K562 (cell line): ENCODE results near the gene CBLC. TPM values are rescaled to one million over a fixed set of nuclear protein-coding genes. Genes with fewer than 3 reads are reported as not detected.

Source experiments
- BCL6 ChIP-seq: fragments of 250-450 bp; sonication (Bioruptor Pico); IDR thresholded peaks from 2 replicates; pipeline ENCODE4 v1.4.0; 2020
- CCNT2 ChIP-seq: IDR thresholded peaks from 2 replicates; pipeline ENCODE4 v1.6.1; 2011; ENCODE audit warnings: borderline replicate concordance, low read depth, mild to moderate bottlenecking, moderate library complexity, mixed read lengths, low read length; ENCODE audit not compliant: insufficient read length; ENCODE audit errors: extremely low read depth
- CHD1 ChIP-seq: fragments of 200-600 bp; sonication (generic); IDR thresholded peaks from one replicate; pipeline ENCODE4 v1.6.1; 2012; ENCODE audit warnings: mild to moderate bottlenecking, moderate library complexity, low read length, inconsistent platforms
- GTF2E2 ChIP-seq: fragments of 200-800 bp; sonication (Bioruptor generic); IDR thresholded peaks from 2 replicates; pipeline ENCODE4 v1.6.1; 2016; ENCODE audit warnings: missing genetic modification characterization, missing compliant biosample characterization
- HNRNPH1 ChIP-seq: fragments of 200-400 bp; formaldehyde crosslinking; optimal IDR thresholded peaks from 2 replicates; pipeline ENCODE3; 2017; ENCODE audit warnings: low read depth, mild to moderate bottlenecking, low read length, moderate library complexity
- NELFE ChIP-seq: IDR thresholded peaks from 2 replicates; pipeline ENCODE4 v1.6.1; 2011; ENCODE audit warnings: mild to moderate bottlenecking; ENCODE audit not compliant: insufficient read depth, insufficient read length
- PCBP2 ChIP-seq: fragments of 200-400 bp; formaldehyde crosslinking; IDR thresholded peaks from 2 replicates; pipeline ENCODE4 v1.6.1; 2018; ENCODE audit warnings: low read length, low read depth, mild to moderate bottlenecking, moderate library complexity; ENCODE audit not compliant: poor library complexity, severe bottlenecking
- PHF8 ChIP-seq: fragments of 200-600 bp; sonication (generic); IDR thresholded peaks from 2 replicates; pipeline ENCODE4 v1.6.1; 2012; ENCODE audit warnings: mixed run types, mild to moderate bottlenecking, inconsistent platforms, low read length, moderate library complexity, borderline replicate concordance
- PML ChIP-seq: IDR thresholded peaks from 2 replicates; pipeline ENCODE4 v1.6.1; 2012; ENCODE audit warnings: low read length, inconsistent platforms
- SP1 ChIP-seq: sonication (generic); formaldehyde crosslinking; IDR thresholded peaks from 2 replicates; pipeline ENCODE4 v1.8.1; 2022; ENCODE audit warnings: mild to moderate bottlenecking, missing genetic modification reagents
- TAL1 ChIP-seq: fragments of 450-650 bp; IDR thresholded peaks from 2 replicates; pipeline ENCODE4 v1.6.1; 2016; ENCODE audit warnings: mild to moderate bottlenecking
- TEAD1 ChIP-seq, 2 experiments: fragments of 450-650 bp in 1 of 2; sonication (generic) in 1 of 2; formaldehyde crosslinking; IDR thresholded peaks; 2 replicates each; pipeline versions ENCODE4 v1.4.0 to v1.8.0; 2020 to 2022; ENCODE audit warnings: mild to moderate bottlenecking in 2 of 2, missing genetic modification reagents in 1 of 2
- ZC3H8 ChIP-seq: fragments of 450-650 bp; IDR thresholded peaks from 2 replicates; pipeline ENCODE4 v1.6.1; 2017
- ZNF764 ChIP-seq: fragments of 250-450 bp; sonication (Bioruptor Pico); IDR thresholded peaks from 2 replicates; pipeline ENCODE4 v1.4.0; 2020; ENCODE audit warnings: low read depth, mild to moderate bottlenecking, moderate library complexity
- polyA plus RNA-seq, 8 experiments: library from polyadenylated mRNA; depleted of rRNA in 4 of 8; stranded (reverse) in 5 of 8; unstranded in 3 of 8; fragments of >200 nt; fragmentation: Nextera tagmentation in 2 of 8; fragmentation: Illumina TruSeq in 1 of 8; extraction: Ambion mirVana in 2 of 8; extraction: Trizol in 1 of 8; gene quantifications; 2 replicates each; pipeline versions ENCODE4 v1.2.1 to v1.2.3, GENCODE V29; 2011 to 2014; ENCODE audit warnings: inconsistent platforms in 1 of 8, missing spikeins in 1 of 8
- total RNA-seq, 7 experiments: library from RNA; depleted of rRNA in 6 of 7; stranded (reverse); fragments of >200 nt in 6 of 7; fragmentation: Illumina TruSeq in 2 of 7; extraction: Trizol in 2 of 7; gene quantifications; 2 replicates each; pipeline versions ENCODE4 v1.2.1 to v1.2.3, GENCODE V29; 2011 to 2021; ENCODE audit warnings: low replicate concordance in 1 of 7
- TF ChIP-seq, protein P1 (sequence below): fragments of 450-650 bp; IDR thresholded peaks from 2 replicates; pipeline ENCODE4 v1.6.1; 2016; ENCODE audit warnings: mild to moderate bottlenecking, moderate library complexity
- TF ChIP-seq, protein P2 (sequence below): sonication (generic); IDR thresholded peaks from 2 replicates; pipeline ENCODE4 v1.6.1; 2016
- TF ChIP-seq, protein P3 (sequence below): sonication (generic); formaldehyde crosslinking; IDR thresholded peaks from 2 replicates; pipeline ENCODE4 v1.9.0; 2022; ENCODE audit warnings: mild to moderate bottlenecking, missing genetic modification reagents

CBLC gene
- total and polyA plus RNA-seq, 9 of the 15 experiments (the other 6 are each of a cell fraction or from before 2014, with no cell fraction given) = 0.09 TPM; not detected in 8

DNA sequence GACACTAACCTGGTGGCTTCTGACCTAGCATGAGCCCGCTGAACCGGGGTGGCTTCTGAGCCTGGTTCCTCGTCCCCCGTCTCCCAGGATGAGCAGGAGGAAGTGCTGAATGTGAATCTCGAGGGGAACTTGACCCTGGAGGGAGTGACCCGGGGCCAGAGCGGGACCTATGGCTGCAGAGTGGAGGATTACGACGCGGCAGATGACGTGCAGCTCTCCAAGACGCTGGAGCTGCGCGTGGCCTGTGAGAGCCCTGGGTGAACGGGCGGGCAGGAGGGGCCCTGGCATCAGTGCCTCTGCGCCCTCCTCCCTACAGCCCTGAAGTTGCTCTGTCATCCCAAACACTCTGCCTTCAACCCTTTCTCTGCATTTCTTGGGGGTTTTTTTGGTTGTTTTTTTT, 36.8 kb downstream of the CBLC start (continued):
- TF ChIP-seq, protein P1, sequence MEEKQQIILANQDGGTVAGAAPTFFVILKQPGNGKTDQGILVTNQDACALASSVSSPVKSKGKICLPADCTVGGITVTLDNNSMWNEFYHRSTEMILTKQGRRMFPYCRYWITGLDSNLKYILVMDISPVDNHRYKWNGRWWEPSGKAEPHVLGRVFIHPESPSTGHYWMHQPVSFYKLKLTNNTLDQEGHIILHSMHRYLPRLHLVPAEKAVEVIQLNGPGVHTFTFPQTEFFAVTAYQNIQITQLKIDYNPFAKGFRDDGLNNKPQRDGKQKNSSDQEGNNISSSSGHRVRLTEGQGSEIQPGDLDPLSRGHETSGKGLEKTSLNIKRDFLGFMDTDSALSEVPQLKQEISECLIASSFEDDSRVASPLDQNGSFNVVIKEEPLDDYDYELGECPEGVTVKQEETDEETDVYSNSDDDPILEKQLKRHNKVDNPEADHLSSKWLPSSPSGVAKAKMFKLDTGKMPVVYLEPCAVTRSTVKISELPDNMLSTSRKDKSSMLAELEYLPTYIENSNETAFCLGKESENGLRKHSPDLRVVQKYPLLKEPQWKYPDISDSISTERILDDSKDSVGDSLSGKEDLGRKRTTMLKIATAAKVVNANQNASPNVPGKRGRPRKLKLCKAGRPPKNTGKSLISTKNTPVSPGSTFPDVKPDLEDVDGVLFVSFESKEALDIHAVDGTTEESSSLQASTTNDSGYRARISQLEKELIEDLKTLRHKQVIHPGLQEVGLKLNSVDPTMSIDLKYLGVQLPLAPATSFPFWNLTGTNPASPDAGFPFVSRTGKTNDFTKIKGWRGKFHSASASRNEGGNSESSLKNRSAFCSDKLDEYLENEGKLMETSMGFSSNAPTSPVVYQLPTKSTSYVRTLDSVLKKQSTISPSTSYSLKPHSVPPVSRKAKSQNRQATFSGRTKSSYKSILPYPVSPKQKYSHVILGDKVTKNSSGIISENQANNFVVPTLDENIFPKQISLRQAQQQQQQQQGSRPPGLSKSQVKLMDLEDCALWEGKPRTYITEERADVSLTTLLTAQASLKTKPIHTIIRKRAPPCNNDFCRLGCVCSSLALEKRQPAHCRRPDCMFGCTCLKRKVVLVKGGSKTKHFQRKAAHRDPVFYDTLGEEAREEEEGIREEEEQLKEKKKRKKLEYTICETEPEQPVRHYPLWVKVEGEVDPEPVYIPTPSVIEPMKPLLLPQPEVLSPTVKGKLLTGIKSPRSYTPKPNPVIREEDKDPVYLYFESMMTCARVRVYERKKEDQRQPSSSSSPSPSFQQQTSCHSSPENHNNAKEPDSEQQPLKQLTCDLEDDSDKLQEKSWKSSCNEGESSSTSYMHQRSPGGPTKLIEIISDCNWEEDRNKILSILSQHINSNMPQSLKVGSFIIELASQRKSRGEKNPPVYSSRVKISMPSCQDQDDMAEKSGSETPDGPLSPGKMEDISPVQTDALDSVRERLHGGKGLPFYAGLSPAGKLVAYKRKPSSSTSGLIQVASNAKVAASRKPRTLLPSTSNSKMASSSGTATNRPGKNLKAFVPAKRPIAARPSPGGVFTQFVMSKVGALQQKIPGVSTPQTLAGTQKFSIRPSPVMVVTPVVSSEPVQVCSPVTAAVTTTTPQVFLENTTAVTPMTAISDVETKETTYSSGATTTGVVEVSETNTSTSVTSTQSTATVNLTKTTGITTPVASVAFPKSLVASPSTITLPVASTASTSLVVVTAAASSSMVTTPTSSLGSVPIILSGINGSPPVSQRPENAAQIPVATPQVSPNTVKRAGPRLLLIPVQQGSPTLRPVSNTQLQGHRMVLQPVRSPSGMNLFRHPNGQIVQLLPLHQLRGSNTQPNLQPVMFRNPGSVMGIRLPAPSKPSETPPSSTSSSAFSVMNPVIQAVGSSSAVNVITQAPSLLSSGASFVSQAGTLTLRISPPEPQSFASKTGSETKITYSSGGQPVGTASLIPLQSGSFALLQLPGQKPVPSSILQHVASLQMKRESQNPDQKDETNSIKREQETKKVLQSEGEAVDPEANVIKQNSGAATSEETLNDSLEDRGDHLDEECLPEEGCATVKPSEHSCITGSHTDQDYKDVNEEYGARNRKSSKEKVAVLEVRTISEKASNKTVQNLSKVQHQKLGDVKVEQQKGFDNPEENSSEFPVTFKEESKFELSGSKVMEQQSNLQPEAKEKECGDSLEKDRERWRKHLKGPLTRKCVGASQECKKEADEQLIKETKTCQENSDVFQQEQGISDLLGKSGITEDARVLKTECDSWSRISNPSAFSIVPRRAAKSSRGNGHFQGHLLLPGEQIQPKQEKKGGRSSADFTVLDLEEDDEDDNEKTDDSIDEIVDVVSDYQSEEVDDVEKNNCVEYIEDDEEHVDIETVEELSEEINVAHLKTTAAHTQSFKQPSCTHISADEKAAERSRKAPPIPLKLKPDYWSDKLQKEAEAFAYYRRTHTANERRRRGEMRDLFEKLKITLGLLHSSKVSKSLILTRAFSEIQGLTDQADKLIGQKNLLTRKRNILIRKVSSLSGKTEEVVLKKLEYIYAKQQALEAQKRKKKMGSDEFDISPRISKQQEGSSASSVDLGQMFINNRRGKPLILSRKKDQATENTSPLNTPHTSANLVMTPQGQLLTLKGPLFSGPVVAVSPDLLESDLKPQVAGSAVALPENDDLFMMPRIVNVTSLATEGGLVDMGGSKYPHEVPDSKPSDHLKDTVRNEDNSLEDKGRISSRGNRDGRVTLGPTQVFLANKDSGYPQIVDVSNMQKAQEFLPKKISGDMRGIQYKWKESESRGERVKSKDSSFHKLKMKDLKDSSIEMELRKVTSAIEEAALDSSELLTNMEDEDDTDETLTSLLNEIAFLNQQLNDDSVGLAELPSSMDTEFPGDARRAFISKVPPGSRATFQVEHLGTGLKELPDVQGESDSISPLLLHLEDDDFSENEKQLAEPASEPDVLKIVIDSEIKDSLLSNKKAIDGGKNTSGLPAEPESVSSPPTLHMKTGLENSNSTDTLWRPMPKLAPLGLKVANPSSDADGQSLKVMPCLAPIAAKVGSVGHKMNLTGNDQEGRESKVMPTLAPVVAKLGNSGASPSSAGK = no peak
- TF ChIP-seq PCBP2 (no peak), TAL1 (no peak), BCL6 (CRISPR knock-in tag) (no peak), NELFE (no peak), SP1 (no peak), PML (no peak), CCNT2 (no peak), ZNF764 (CRISPR knock-in tag) (no peak), ZC3H8 (no peak), CHD1 (no peak), PHF8 (no peak), GTF2E2 (tag) (no peak), TEAD1 (CRISPR knock-in tag; IDR thresholded peaks at IDR 0.05) (no peak), HNRNPH1 (no peak)
- TF ChIP-seq, protein P2, sequence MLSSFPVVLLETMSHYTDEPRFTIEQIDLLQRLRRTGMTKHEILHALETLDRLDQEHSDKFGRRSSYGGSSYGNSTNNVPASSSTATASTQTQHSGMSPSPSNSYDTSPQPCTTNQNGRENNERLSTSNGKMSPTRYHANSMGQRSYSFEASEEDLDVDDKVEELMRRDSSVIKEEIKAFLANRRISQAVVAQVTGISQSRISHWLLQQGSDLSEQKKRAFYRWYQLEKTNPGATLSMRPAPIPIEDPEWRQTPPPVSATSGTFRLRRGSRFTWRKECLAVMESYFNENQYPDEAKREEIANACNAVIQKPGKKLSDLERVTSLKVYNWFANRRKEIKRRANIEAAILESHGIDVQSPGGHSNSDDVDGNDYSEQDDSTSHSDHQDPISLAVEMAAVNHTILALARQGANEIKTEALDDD = no peak
- TF ChIP-seq, protein P3, sequence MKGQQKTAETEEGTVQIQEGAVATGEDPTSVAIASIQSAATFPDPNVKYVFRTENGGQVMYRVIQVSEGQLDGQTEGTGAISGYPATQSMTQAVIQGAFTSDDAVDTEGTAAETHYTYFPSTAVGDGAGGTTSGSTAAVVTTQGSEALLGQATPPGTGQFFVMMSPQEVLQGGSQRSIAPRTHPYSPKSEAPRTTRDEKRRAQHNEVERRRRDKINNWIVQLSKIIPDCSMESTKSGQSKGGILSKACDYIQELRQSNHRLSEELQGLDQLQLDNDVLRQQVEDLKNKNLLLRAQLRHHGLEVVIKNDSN (CRISPR knock-in tag) = no peak
